Right lobe of liver (tissue), 4 donors: Measurements from ENCODE around the gene CIDEC.
"Not testable (repeated sequence)": the region's sequence is repeated elsewhere in the genome, so short reads cannot be mapped to it uniquely, and the experiment has no call there.

Experiments used
- CTCF ChIP-seq, 4 donors: fragments of 200-600 bp in 3 of 4; fragments of 450-650 bp in 1 of 4; IDR thresholded peaks; one replicate each; pipeline versions ENCODE4 v1.5.1 to v1.8.0; 2016 to 2022; ENCODE audit warnings: antibody characterized with exemption in 4 of 4, mild to moderate bottlenecking in 2 of 4
- POLR2A ChIP-seq: fragments of 450-650 bp; IDR thresholded peaks from one replicate; pipeline ENCODE4 v1.6.1; 2017; ENCODE audit warnings: antibody characterized with exemption, mild to moderate bottlenecking
- donor health status: DM: no; HTN: no; CAD: no.
- donor health status: DM: no; HTN: no; CAD: no.
- donor health status: DM: no; HTN: yes; CAD: no.

- TF ChIP-seq CTCF (IDR thresholded peaks at IDR 0.05); POLR2A: not testable (repeated sequence)
These were observed 16.8 kb upstream of the CIDEC start for GRCh38 chr3:9896755-9897407.
